ENCODE measurements around the gene OR6C76. TPM values are rescaled to one million over a fixed set of nuclear protein-coding genes. Genes with fewer than 3 reads are reported as not detected.

Gene OR6C76
- total RNA-seq, 2 donors from 2014 or later, result not detected

- intact Hi-C loops (cut with DNase I), result no loop called here
- H3K36me3 ChIP-seq, result no peaks in the 10 kb centered on the region
- no peaks in the 10 kb centered on the region for H3K4me1 ChIP-seq
- no peaks in the 10 kb centered on the region for H3K27me3 ChIP-seq
- no peak overlapping the region for H3K27ac ChIP-seq
- no peaks in the 10 kb centered on the region for H3K9me3 ChIP-seq
- no peak overlapping the region for H3K9ac ChIP-seq (ENCODE audit: low read depth in 2 of 2, low read length in 2 of 2)
- no peak for TF ChIP-seq CTCF (IDR thresholded peaks at IDR 0.05)
- no peak overlapping the region for H3K4me3 ChIP-seq
- no peak for DNase-seq
Measured at GRCh38 chr12:55467836-55468235, 41.8 kb downstream of the OR6C76 start.

GRCh38 chr12:55469291-55469690 is 43.2 kb downstream of the OR6C76 start:
- intact Hi-C loops (cut with DNase I), result no loop called here
- H3K4me1 ChIP-seq, result no peaks in the 10 kb centered on the region
- no peak overlapping the region for H3K4me3 ChIP-seq
- DNase-seq, result no peak
- no peak overlapping the region for H3K27ac ChIP-seq
- no peak overlapping the region for H3K9ac ChIP-seq (ENCODE audit: low read depth in 2 of 2, low read length in 2 of 2)
- no peaks in the 10 kb centered on the region for H3K9me3 ChIP-seq
- H3K36me3 ChIP-seq, result no peaks in the 10 kb centered on the region
- no peaks in the 10 kb centered on the region for H3K27me3 ChIP-seq
- TF ChIP-seq CTCF (IDR thresholded peaks at IDR 0.05), result no peak

GRCh38 chr12:55470088-55470829 is 44.2 kb downstream of the OR6C76 start, which contains the start of gene OR6C70:
OR6C70 (minus strand) TSS chr12:55470138; CDS start chr12:55470138, 0 bp downstream.
- Histone ChIP-seq H3K27ac (no peak within 1 kb of the TSS), H3K4me1 (no peaks in the 10 kb centered on the region), H3K9me3 (no peaks in the 10 kb centered on the region), H3K27me3 (no peaks in the 10 kb centered on the region), H3K36me3 (no peaks in the 10 kb centered on the region), H3K4me3 (no peak within 1 kb of the TSS), H3K9ac (ENCODE audit: low read depth in 2 of 2, low read length in 2 of 2) (no peak within 1 kb of the TSS)
- TF ChIP-seq CTCF (IDR thresholded peaks at IDR 0.05), result no peak
- DNase-seq, result no peak
- intact Hi-C loops (cut with DNase I), result no loop called here

- DNase-seq, result no peak
- no peaks in the 10 kb centered on the region for H3K27me3 ChIP-seq
- intact Hi-C loops (cut with DNase I), result no loop called here
- H3K4me3 ChIP-seq, result no peak overlapping the region
- H3K4me1 ChIP-seq, result no peaks in the 10 kb centered on the region
- no peaks in the 10 kb centered on the region for H3K36me3 ChIP-seq
- H3K27ac ChIP-seq, result no peak overlapping the region
- no peak for TF ChIP-seq CTCF (IDR thresholded peaks at IDR 0.05)
- no peaks in the 10 kb centered on the region for H3K9me3 ChIP-seq
- no peak overlapping the region for H3K9ac ChIP-seq (ENCODE audit: low read depth in 2 of 2, low read length in 2 of 2)
Measured at GRCh38 chr12:55472264-55472663, 46.2 kb downstream of the OR6C76 start.

Other genes with a start within 250 kb of the OR6C76 start
- gene OR10A7, start 205.2 kb upstream of the OR6C76 start, total RNA-seq, result not detected
- not detected for gene OR6C74, start 181.6 kb upstream of the OR6C76 start, total RNA-seq
- not detected for gene OR6C6, start 129.7 kb upstream of the OR6C76 start, total RNA-seq
- not detected for gene OR6C1, start 111.9 kb upstream of the OR6C76 start, total RNA-seq
- not detected for gene OR6C3, start 95.5 kb upstream of the OR6C76 start, total RNA-seq
- gene OR6C75, start 63.3 kb upstream of the OR6C76 start, total RNA-seq, result not detected
- not detected for gene OR6C65, start 25.7 kb upstream of the OR6C76 start, total RNA-seq
- not detected for gene OR6C2, start 17.8 kb downstream of the OR6C76 start, total RNA-seq
- gene OR6C70, start 43.9 kb downstream of the OR6C76 start, total RNA-seq, result not detected
- not detected for gene OR6C68, start 66.1 kb downstream of the OR6C76 start, total RNA-seq
- not detected for gene OR6C4, start 123.3 kb downstream of the OR6C76 start, total RNA-seq
- not detected for gene OR2AP1, start 146.2 kb downstream of the OR6C76 start, total RNA-seq
- gene OR10P1, start 210.6 kb downstream of the OR6C76 start, total RNA-seq, result not detected